HL-60/S4 treated with phorbol 12-myristate 13-acetate at 8.2 ng/mL for 4 days and 3 days (cell line): ENCODE measurements around the gene COL18A1.

Experiments used
- in situ Hi-C: fragments of 300-500 bp; cut with MboI; formaldehyde crosslinking; loops from 2 replicates; pipeline ENCODE4 v1.15.0; 2022; ENCODE audit warnings: low sequenced_read_pairs

COL18A1 gene

GRCh38 chr21:45452696-45453307 lies 47.8 kb downstream of the COL18A1 start:
- in situ Hi-C loops: loop anchor here (25.0 kb wide), 1 partner anchor 359 kb away; no protein-coding TSS in a partner anchor

GRCh38 chr21:45453308-45453950 lies 48.5 kb downstream of the COL18A1 start:
- in situ Hi-C loops: loop anchor here (25.0 kb wide), 1 partner anchor 359 kb away; no protein-coding TSS in a partner anchor

GRCh38 chr21:45454060-45454925 lies 49.3 kb downstream of the COL18A1 start:
- in situ Hi-C loops: loop anchor here (25.0 kb wide), 1 partner anchor 358 kb away; no protein-coding TSS in a partner anchor

GRCh38 chr21:45454926-45455673 lies 50.1 kb downstream of the COL18A1 start:
- in situ Hi-C loops: loop anchor here (25.0 kb wide), 1 partner anchor 357 kb away; no protein-coding TSS in a partner anchor

GRCh38 chr21:45455674-45456583 lies 51.0 kb downstream of the COL18A1 start:
- in situ Hi-C loops: loop anchor here (25.0 kb wide), 1 partner anchor 356 kb away; no protein-coding TSS in a partner anchor

GRCh38 chr21:45456584-45457160 lies 51.7 kb downstream of the COL18A1 start:
- in situ Hi-C loops: loop anchor here (25.0 kb wide), 1 partner anchor 356 kb away; no protein-coding TSS in a partner anchor

GRCh38 chr21:45457161-45457831 lies 52.3 kb downstream of the COL18A1 start:
- in situ Hi-C loops: loop anchor here (25.0 kb wide), 1 partner anchor 355 kb away; no protein-coding TSS in a partner anchor

GRCh38 chr21:45457832-45458172 lies 52.8 kb downstream of the COL18A1 start:
- in situ Hi-C loops: loop anchor here (25.0 kb wide), 1 partner anchor 354 kb away; no protein-coding TSS in a partner anchor

- in situ Hi-C loops: loop anchor here (25.0 kb wide), 1 partner anchor 354 kb away; no protein-coding TSS in a partner anchor
These were observed 53.6 kb downstream of the COL18A1 start for GRCh38 chr21:45458281-45459170.

- in situ Hi-C loops: loop anchor here (25.0 kb wide), 1 partner anchor 353 kb away; no protein-coding TSS in a partner anchor
These were observed 54.4 kb downstream of the COL18A1 start for GRCh38 chr21:45459171-45460010.

- in situ Hi-C loops: loop anchor here (25.0 kb wide), 1 partner anchor 352 kb away; no protein-coding TSS in a partner anchor
These were observed 55.1 kb downstream of the COL18A1 start for GRCh38 chr21:45460011-45460565.

- in situ Hi-C loops: loop anchor here (25.0 kb wide), 1 partner anchor 352 kb away; no protein-coding TSS in a partner anchor
These were observed 55.8 kb downstream of the COL18A1 start for GRCh38 chr21:45460611-45461368.

GRCh38 chr21:45461369-45461750 lies 56.4 kb downstream of the COL18A1 start:
- in situ Hi-C loops: loop anchor here (25.0 kb wide), 1 partner anchor 351 kb away; no protein-coding TSS in a partner anchor

- in situ Hi-C loops: loop anchor here (25.0 kb wide), 1 partner anchor 350 kb away; no protein-coding TSS in a partner anchor
These were observed 56.9 kb downstream of the COL18A1 start for GRCh38 chr21:45461806-45462341.

GRCh38 chr21:45463871-45464270 lies 58.9 kb downstream of the COL18A1 start:
- in situ Hi-C loops: loop anchor here (25.0 kb wide), 1 partner anchor 348 kb away; no protein-coding TSS in a partner anchor
